HEK293 (cell line): ENCODE measurements around the gene SLC66A2.

Experiments used
- CTCF ChIA-PET: fragments of 350-600 bp; formaldehyde crosslinking; extraction: SDS; loops from one replicate; lab custom pipeline; 2021; ENCODE audit warnings: antibody characterized with exemption; lab: Yijun Ruan, JAX
- POLR2A ChIA-PET: fragments of 300-600 bp; formaldehyde crosslinking; extraction: SDS; loops from one replicate; lab custom pipeline; 2020; ENCODE audit warnings: antibody characterized with exemption, inconsistent platforms; lab: Yijun Ruan, JAX
- H3K27ac ChIP-seq: fragments of 200-500 bp; sonication (Bioruptor generic); 2 replicates; pipeline ENCODE4 v1.5.1; 2014; ENCODE audit warnings: low read depth, low read length, control low read depth, inconsistent platforms; ENCODE audit errors: extremely low read depth
- H3K36me3 ChIP-seq, 2 experiments: fragments of 200-500 bp in 1 of 2; sonication (Bioruptor generic) in 1 of 2; 1 replicate in 1 of 2; 2 replicates in 1 of 2; pipeline ENCODE4 v1.5.1; 2014 to 2017; ENCODE audit warnings: inconsistent platforms in 2 of 2, low read length in 2 of 2; ENCODE audit not compliant: control insufficient read depth in 2 of 2, insufficient read depth in 1 of 2
- H3K4me1 ChIP-seq: fragments of 200-500 bp; sonication (Bioruptor generic); 2 replicates; pipeline ENCODE4 v1.5.1; 2014; ENCODE audit warnings: mild to moderate bottlenecking, low read length, inconsistent platforms; ENCODE audit not compliant: control insufficient read depth, insufficient read depth
- H3K4me3 ChIP-seq: 2 replicates; pipeline ENCODE4 v1.5.1; 2011; ENCODE audit warnings: low read depth, mild to moderate bottlenecking, control low read depth, low read length, moderate library complexity
- H3K9me3 ChIP-seq: fragments of 200-500 bp; sonication (Bioruptor generic); 2 replicates; pipeline ENCODE4 v1.5.1; 2014; ENCODE audit warnings: low read depth, low read length, inconsistent platforms; ENCODE audit not compliant: control insufficient read depth, insufficient read depth
- KLF8 ChIP-seq: fragments of 450-650 bp; formaldehyde crosslinking; IDR thresholded peaks from 2 replicates; pipeline ENCODE4 v1.5.1; 2016; ENCODE audit warnings: missing biosample characterization, missing genetic modification characterization
- REPIN1 ChIP-seq: fragments of 450-650 bp; formaldehyde crosslinking; IDR thresholded peaks from 2 replicates; pipeline ENCODE4 v1.5.1; 2017; ENCODE audit warnings: missing biosample characterization, missing genetic modification characterization, low read depth
- REST ChIP-seq: fragments of 450-650 bp; formaldehyde crosslinking; IDR thresholded peaks from 2 replicates; pipeline ENCODE4 v1.5.1; 2016; ENCODE audit warnings: missing biosample characterization, missing genetic modification characterization
- ZEB2 ChIP-seq: fragments of 450-650 bp; formaldehyde crosslinking; IDR thresholded peaks from 2 replicates; pipeline ENCODE4 v1.5.1; 2016; ENCODE audit warnings: missing biosample characterization, missing genetic modification characterization
- ZNF133 ChIP-seq: fragments of 450-650 bp; formaldehyde crosslinking; IDR thresholded peaks from 2 replicates; pipeline ENCODE4 v1.5.1; 2016; ENCODE audit warnings: missing biosample characterization, missing genetic modification characterization
- ZNF157 ChIP-seq: fragments of 450-650 bp; formaldehyde crosslinking; IDR thresholded peaks from 2 replicates; pipeline ENCODE4 v1.5.1; 2016; ENCODE audit warnings: missing biosample characterization, missing genetic modification characterization
- ZNF174 ChIP-seq: fragments of 450-650 bp; formaldehyde crosslinking; IDR thresholded peaks from 2 replicates; pipeline ENCODE4 v1.5.0; 2017; ENCODE audit warnings: missing biosample characterization, mild to moderate bottlenecking, missing genetic modification characterization
- ZNF223 ChIP-seq: fragments of 450-650 bp; formaldehyde crosslinking; IDR thresholded peaks from 2 replicates; pipeline ENCODE4 v1.5.1; 2016; ENCODE audit warnings: missing biosample characterization, missing genetic modification characterization
- ZNF23 ChIP-seq: fragments of 450-650 bp; formaldehyde crosslinking; IDR thresholded peaks from 2 replicates; pipeline ENCODE4 v1.5.1; 2016; ENCODE audit warnings: missing biosample characterization, missing genetic modification characterization, borderline replicate concordance
- ZNF24 ChIP-seq: fragments of 450-650 bp; formaldehyde crosslinking; IDR thresholded peaks from 2 replicates; pipeline ENCODE4 v1.5.1; 2016; ENCODE audit warnings: missing biosample characterization, missing genetic modification characterization
- ZNF266 ChIP-seq: fragments of 450-650 bp; formaldehyde crosslinking; IDR thresholded peaks from 2 replicates; pipeline ENCODE4 v1.5.1; 2016; ENCODE audit warnings: missing biosample characterization, missing genetic modification characterization, low read depth
- ZNF341 ChIP-seq: fragments of 450-650 bp; formaldehyde crosslinking; IDR thresholded peaks from 2 replicates; pipeline ENCODE4; 2016; ENCODE audit warnings: low read depth, missing biosample characterization, missing genetic modification characterization
- ZNF354C ChIP-seq: fragments of 450-650 bp; formaldehyde crosslinking; IDR thresholded peaks from 2 replicates; pipeline ENCODE4 v1.5.1; 2016; ENCODE audit warnings: missing biosample characterization, missing genetic modification characterization, low read depth, borderline replicate concordance
- ZNF394 ChIP-seq: fragments of 450-650 bp; formaldehyde crosslinking; IDR thresholded peaks from 2 replicates; pipeline ENCODE4 v1.5.1; 2016; ENCODE audit warnings: missing biosample characterization, missing genetic modification characterization, mild to moderate bottlenecking, moderate library complexity, borderline replicate concordance
- ZNF530 ChIP-seq: fragments of 450-650 bp; formaldehyde crosslinking; IDR thresholded peaks from 2 replicates; pipeline ENCODE4 v1.5.1; 2016; ENCODE audit warnings: low read depth, missing biosample characterization, missing genetic modification characterization
- ZNF654 ChIP-seq: fragments of 450-650 bp; formaldehyde crosslinking; IDR thresholded peaks from 2 replicates; pipeline ENCODE4 v1.5.1; 2016; ENCODE audit warnings: low read depth, missing biosample characterization, missing genetic modification characterization
- ZNF785 ChIP-seq: fragments of 450-650 bp; formaldehyde crosslinking; IDR thresholded peaks from 2 replicates; pipeline ENCODE4 v1.5.1; 2016; ENCODE audit warnings: missing biosample characterization, missing genetic modification characterization
- ZNF837 ChIP-seq: fragments of 450-650 bp; formaldehyde crosslinking; IDR thresholded peaks from 2 replicates; pipeline ENCODE4 v1.5.1; 2016; ENCODE audit warnings: missing biosample characterization, missing genetic modification characterization
- ZNF843 ChIP-seq: fragments of 450-650 bp; formaldehyde crosslinking; IDR thresholded peaks from 2 replicates; pipeline ENCODE4 v1.5.1; 2016; ENCODE audit warnings: missing biosample characterization, missing genetic modification characterization
- TF ChIP-seq, protein P1 (sequence below): fragments of 450-650 bp; formaldehyde crosslinking; IDR thresholded peaks from 2 replicates; pipeline ENCODE4 v1.5.1; 2016; ENCODE audit warnings: missing biosample characterization, missing genetic modification characterization
- TF ChIP-seq, protein P2 (sequence below): fragments of 450-650 bp; formaldehyde crosslinking; IDR thresholded peaks from 2 replicates; pipeline ENCODE4 v1.5.1; 2016; ENCODE audit warnings: missing biosample characterization, missing genetic modification characterization
- TF ChIP-seq, protein P3 (sequence below): fragments of 450-650 bp; formaldehyde crosslinking; optimal IDR thresholded peaks from 2 replicates; pipeline ENCODE3; 2016; ENCODE audit warnings: missing biosample characterization, mild to moderate bottlenecking, missing genetic modification characterization
- TF ChIP-seq, protein P4 (sequence below): fragments of 450-650 bp; formaldehyde crosslinking; IDR thresholded peaks from 2 replicates; pipeline ENCODE4 v1.5.1; 2016; ENCODE audit warnings: missing biosample characterization, missing genetic modification characterization, borderline replicate concordance

SLC66A2 gene

GRCh38 chr18:79868811-79869541 is 82.5 kb downstream of the SLC66A2 start:
- CTCF ChIA-PET = no interaction called here
- Histone ChIP-seq H3K9me3 (no peaks in the 10 kb centered on the region), H3K4me1 (no peaks in the 10 kb centered on the region), H3K4me3 (no peak overlapping the region), H3K36me3 (no peaks in the 10 kb centered on the region), H3K27ac (no peak overlapping the region)
- no peak for TF ChIP-seq REST
- no peak for TF ChIP-seq ZNF223 (tag by site-specific recombination)
- no peak for TF ChIP-seq ZNF530 (tag by site-specific recombination)
- TF ChIP-seq, protein P1, sequence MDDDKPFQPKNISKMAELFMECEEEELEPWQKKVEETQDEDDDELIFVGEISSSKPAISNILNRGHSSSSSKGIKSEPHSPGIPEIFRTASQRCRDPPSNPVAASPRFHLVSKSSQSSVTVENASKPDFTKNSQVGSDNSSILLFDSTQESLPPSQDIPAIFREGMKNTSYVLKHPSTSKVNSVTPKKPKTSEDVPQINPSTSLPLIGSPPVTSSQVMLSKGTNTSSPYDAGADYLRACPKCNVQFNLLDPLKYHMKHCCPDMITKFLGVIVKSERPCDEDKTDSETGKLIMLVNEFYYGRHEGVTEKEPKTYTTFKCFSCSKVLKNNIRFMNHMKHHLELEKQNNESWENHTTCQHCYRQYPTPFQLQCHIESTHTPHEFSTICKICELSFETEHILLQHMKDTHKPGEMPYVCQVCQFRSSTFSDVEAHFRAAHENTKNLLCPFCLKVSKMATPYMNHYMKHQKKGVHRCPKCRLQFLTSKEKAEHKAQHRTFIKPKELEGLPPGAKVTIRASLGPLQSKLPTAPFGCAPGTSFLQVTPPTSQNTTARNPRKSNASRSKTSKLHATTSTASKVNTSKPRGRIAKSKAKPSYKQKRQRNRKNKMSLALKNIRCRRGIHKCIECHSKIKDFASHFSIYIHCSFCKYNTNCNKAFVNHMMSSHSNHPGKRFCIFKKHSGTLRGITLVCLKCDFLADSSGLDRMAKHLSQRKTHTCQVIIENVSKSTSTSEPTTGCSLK = no peak
- TF ChIP-seq, protein P2, sequence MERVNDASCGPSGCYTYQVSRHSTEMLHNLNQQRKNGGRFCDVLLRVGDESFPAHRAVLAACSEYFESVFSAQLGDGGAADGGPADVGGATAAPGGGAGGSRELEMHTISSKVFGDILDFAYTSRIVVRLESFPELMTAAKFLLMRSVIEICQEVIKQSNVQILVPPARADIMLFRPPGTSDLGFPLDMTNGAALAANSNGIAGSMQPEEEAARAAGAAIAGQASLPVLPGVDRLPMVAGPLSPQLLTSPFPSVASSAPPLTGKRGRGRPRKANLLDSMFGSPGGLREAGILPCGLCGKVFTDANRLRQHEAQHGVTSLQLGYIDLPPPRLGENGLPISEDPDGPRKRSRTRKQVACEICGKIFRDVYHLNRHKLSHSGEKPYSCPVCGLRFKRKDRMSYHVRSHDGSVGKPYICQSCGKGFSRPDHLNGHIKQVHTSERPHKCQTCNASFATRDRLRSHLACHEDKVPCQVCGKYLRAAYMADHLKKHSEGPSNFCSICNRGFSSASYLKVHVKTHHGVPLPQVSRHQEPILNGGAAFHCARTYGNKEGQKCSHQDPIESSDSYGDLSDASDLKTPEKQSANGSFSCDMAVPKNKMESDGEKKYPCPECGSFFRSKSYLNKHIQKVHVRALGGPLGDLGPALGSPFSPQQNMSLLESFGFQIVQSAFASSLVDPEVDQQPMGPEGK = no peak
- TF ChIP-seq ZNF354C (tag by site-specific recombination) = no peak
- TF ChIP-seq ZNF157 = no peak
- no peak for TF ChIP-seq ZNF266
- no peak for TF ChIP-seq ZEB2 (tag by site-specific recombination)
- POLR2A ChIA-PET = no interaction called here

DNA sequence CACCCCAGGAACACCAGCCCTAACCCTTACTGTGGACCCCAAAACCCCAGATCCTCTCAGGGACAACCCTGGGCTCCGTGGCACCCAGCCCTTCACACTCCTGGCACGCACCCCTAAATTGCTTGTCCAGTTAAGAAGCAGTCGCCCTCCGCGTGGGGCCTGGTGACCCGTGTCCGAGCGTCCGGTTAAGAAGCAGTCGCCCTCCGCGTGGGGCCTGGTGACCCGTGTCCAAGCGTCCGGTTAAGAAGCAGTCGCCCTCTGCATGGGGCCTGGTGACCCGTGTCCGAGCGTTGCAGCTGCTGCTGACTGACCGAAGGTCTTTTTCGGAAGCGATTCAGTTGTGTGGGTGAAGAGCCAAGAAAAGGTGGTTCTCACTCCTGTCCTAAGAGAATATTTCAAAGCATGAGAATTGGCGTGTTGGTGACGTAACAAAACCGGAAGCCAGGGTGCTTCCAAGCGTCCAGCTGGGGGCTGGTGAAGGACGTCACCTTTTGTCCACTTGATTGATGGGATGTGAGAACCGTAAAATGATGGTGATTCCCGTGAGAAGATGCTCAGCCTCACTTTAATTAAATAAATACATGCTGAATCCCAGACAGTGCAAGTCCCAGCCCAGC is 83.2 kb downstream of the SLC66A2 start:
- POLR2A ChIA-PET = no interaction called here
- no peaks in the 10 kb centered on the region for H3K36me3 ChIP-seq
- CTCF ChIA-PET = no interaction called here
- H3K4me1 ChIP-seq = no peaks in the 10 kb centered on the region
- no peak overlapping the region for H3K27ac ChIP-seq
- no peak overlapping the region for H3K4me3 ChIP-seq
- H3K9me3 ChIP-seq = no peaks in the 10 kb centered on the region
- TF ChIP-seq ZNF843 (tag by site-specific recombination) = no peak
- no peak for TF ChIP-seq KLF8 (tag by site-specific recombination)
- TF ChIP-seq ZNF23 (tag by site-specific recombination) = no peak
- TF ChIP-seq, protein P3, sequence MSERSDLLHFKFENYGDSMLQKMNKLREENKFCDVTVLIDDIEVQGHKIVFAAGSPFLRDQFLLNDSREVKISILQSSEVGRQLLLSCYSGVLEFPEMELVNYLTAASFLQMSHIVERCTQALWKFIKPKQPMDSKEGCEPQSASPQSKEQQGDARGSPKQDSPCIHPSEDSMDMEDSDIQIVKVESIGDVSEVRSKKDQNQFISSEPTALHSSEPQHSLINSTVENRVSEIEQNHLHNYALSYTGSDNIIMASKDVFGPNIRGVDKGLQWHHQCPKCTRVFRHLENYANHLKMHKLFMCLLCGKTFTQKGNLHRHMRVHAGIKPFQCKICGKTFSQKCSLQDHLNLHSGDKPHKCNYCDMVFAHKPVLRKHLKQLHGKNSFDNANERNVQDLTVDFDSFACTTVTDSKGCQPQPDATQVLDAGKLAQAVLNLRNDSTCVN (tag by site-specific recombination) = no peak
- no peak for TF ChIP-seq ZNF341 (tag by site-specific recombination)
- no peak for TF ChIP-seq ZNF394 (tag by site-specific recombination)
- no peak for TF ChIP-seq ZNF174 (tag by site-specific recombination)
- TF ChIP-seq ZNF133 = no peak
- TF ChIP-seq, protein P4, sequence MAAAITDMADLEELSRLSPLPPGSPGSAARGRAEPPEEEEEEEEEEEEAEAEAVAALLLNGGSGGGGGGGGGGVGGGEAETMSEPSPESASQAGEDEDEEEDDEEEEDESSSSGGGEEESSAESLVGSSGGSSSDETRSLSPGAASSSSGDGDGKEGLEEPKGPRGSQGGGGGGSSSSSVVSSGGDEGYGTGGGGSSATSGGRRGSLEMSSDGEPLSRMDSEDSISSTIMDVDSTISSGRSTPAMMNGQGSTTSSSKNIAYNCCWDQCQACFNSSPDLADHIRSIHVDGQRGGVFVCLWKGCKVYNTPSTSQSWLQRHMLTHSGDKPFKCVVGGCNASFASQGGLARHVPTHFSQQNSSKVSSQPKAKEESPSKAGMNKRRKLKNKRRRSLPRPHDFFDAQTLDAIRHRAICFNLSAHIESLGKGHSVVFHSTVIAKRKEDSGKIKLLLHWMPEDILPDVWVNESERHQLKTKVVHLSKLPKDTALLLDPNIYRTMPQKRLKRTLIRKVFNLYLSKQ (tag by site-specific recombination) = no peak
- TF ChIP-seq REPIN1 (tag by site-specific recombination) = no peak
- TF ChIP-seq ZNF24 (tag by site-specific recombination) = no peak
- TF ChIP-seq ZNF785 (tag by site-specific recombination) = no peak
- no peak for TF ChIP-seq ZNF223 (tag by site-specific recombination)
- TF ChIP-seq ZNF654 = no peak
- no peak for TF ChIP-seq ZNF837 (tag by site-specific recombination)
